Stimulated activated CD4-positive, alpha-beta T cell treated with anti-CD3 and anti-CD28 coated beads, Interleukin-4, amount 100 ng/mL, for 1 hour (primary cell): ENCODE measurements around the gene KIF13A.
"Not testable (repeated sequence)": the region's sequence is repeated elsewhere in the genome, so short reads cannot be mapped to it uniquely, and the experiment has no call there.

Experiments
- DNase-seq: peaks from one replicate; pipeline ENCODE4 v3.0.0-alpha.2; 2020

The KIF13A gene

GRCh38 chr6:17987447-17987696, at the start of gene KIF13A:
KIF13A (minus strand) TSS chr6:17987635; CDS start chr6:17987463, 172 bp downstream.
- no peak for DNase-seq

- no peak for DNase-seq
Measured at GRCh38 chr6:18036781-18037180, 49.3 kb upstream of the KIF13A start.

GRCh38 chr6:18035330-18035854, 48.0 kb upstream of the KIF13A start:
- DNase-seq: no peak

- no peak for DNase-seq
Measured at GRCh38 chr6:18034798-18035202, 47.4 kb upstream of the KIF13A start.

- DNase-seq: no peak
Measured at GRCh38 chr6:18031680-18032256, 44.3 kb upstream of the KIF13A start.

GRCh38 chr6:18031189-18031588, 43.8 kb upstream of the KIF13A start:
- no peak for DNase-seq

- no peak for DNase-seq
Measured at GRCh38 chr6:18028332-18028731, 40.9 kb upstream of the KIF13A start.

- DNase-seq: no peak
Measured at GRCh38 chr6:18025596-18025995, 38.2 kb upstream of the KIF13A start.

GRCh38 chr6:18024876-18025275, 37.4 kb upstream of the KIF13A start:
- no peak for DNase-seq

GRCh38 chr6:18023891-18024290, 36.5 kb upstream of the KIF13A start:
- no peak for DNase-seq

GRCh38 chr6:18022398-18023231, 35.2 kb upstream of the KIF13A start:
- DNase-seq: no peak

GRCh38 chr6:18021166-18021850, 33.9 kb upstream of the KIF13A start:
- no peak for DNase-seq

GRCh38 chr6:18020545-18020944, 33.1 kb upstream of the KIF13A start:
- DNase-seq: not testable (repeated sequence)

- DNase-seq: no peak
Measured at GRCh38 chr6:18019539-18020534, 32.4 kb upstream of the KIF13A start.

GRCh38 chr6:18019133-18019532, 31.7 kb upstream of the KIF13A start:
- DNase-seq: not testable (repeated sequence)

GRCh38 chr6:18016698-18017097, 29.3 kb upstream of the KIF13A start:
- no peak for DNase-seq

- DNase-seq: no peak
Measured at GRCh38 chr6:18016133-18016532, 28.7 kb upstream of the KIF13A start.

GRCh38 chr6:18011287-18011686, 23.9 kb upstream of the KIF13A start:
- no peak for DNase-seq

- not testable (repeated sequence) for DNase-seq
Measured at GRCh38 chr6:18010540-18010939, 23.1 kb upstream of the KIF13A start.

- no peak for DNase-seq
Measured at GRCh38 chr6:18004256-18004985, 17.0 kb upstream of the KIF13A start.

- no peak for DNase-seq
Measured at GRCh38 chr6:17999425-17999824, 12.0 kb upstream of the KIF13A start.

- DNase-seq: no peak
Measured at GRCh38 chr6:17998442-17998841, 11.0 kb upstream of the KIF13A start.
